ENCODE data around the gene STIM2.

Gene STIM2

DNA sequence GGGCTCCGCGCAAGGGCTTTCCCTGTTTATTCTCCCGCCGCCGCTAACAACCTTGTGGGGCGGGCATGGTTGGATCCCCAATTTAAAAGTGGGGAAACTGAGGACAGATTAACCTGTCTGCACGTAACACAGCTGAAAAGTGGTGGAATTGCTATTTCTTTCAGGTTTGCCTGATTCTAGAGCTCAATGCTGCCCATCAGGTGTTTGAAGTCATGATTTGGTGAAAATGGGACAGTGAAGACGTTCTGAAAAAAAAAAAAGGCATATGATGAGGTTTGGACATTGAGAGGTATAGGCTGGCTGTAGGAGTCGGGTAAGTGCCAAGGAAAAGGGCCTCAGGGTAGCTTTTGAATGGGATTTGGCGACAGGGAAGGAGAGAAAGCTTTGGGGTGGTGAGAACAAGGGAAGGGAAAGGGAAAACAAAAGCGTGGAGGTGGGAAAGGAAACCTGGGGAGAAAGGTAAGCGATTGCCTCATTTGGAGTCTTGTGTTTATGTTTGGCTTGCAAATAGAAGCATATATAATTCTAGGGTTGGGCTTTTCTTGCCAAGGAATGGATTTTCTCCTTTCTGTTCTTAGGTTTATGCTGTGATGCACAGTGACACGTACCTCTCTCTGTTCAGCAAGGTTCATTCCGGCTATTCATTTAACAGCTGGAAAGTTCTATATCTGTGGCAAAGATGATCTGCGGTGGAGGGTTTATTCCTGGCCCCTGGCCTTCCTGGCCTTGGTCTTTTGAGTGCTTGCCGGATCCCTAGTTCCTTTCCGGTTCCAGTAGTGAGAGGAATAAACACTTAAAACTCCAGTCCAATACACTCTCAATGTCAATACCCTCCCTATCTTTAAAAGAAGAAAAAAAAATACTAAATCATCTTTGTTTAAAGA lies 2.4 kb upstream of the STIM2 start:
- Histone ChIP-seq H3K36me3 (0 out of 2 replicates have a peak, but pooled peaks cover 4% of the 10 kb centered on the region), H3K4me3 (ENCODE audit: low read depth, low read length) (peak overlapping the region; percentile 92), H3K27me3 (no peaks in the 10 kb centered on the region), H3K9me3 (no peaks in the 10 kb centered on the region), H3K4me1 (0 out of 2 replicates have a peak, but pooled peaks cover 3% of the 10 kb centered on the region)
- DNase-seq: no peak
- TF ChIP-seq, protein P1, sequence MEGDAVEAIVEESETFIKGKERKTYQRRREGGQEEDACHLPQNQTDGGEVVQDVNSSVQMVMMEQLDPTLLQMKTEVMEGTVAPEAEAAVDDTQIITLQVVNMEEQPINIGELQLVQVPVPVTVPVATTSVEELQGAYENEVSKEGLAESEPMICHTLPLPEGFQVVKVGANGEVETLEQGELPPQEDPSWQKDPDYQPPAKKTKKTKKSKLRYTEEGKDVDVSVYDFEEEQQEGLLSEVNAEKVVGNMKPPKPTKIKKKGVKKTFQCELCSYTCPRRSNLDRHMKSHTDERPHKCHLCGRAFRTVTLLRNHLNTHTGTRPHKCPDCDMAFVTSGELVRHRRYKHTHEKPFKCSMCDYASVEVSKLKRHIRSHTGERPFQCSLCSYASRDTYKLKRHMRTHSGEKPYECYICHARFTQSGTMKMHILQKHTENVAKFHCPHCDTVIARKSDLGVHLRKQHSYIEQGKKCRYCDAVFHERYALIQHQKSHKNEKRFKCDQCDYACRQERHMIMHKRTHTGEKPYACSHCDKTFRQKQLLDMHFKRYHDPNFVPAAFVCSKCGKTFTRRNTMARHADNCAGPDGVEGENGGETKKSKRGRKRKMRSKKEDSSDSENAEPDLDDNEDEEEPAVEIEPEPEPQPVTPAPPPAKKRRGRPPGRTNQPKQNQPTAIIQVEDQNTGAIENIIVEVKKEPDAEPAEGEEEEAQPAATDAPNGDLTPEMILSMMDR (IDR thresholded peaks at IDR 0.05; ENCODE audit: low read depth, low read length): no peak

- H3K4me3 ChIP-seq (ENCODE audit: low read depth, low read length): peak overlapping the region; percentile 92
- 0 out of 2 replicates have a peak, but pooled peaks cover 3% of the 10 kb centered on the region for H3K4me1 ChIP-seq
Observed at GRCh38 chr4:26858947-26859401, 1.7 kb upstream of the STIM2 start.

DNA sequence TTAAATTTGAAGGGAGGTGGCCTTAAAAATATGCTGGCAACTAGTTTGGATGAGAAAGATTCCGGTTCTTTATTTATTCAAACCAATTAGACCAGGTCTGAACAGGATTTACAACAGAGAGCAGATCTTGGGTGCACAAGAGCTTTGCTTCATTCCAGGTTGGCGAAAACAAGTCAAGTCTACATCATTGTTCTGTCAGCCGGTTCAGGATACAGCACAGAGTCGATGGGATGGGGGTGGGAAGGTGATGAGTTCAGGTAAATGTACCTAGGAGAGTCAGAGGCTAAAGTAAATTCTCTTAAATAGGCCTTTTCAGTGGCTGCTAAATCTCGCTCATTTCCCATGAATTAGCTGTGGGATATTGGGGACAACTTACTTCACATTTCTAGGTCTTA lies 882 bp upstream of the STIM2 start:
- Histone ChIP-seq H3K4me3 (ENCODE audit: low read depth, low read length) (peak overlapping the region; percentile 48), H3K27me3 (no peaks in the 10 kb centered on the region), H3K9me3 (no peaks in the 10 kb centered on the region), H3K36me3 (0 out of 2 replicates have a peak, but pooled peaks cover 4% of the 10 kb centered on the region), H3K4me1 (0 out of 2 replicates have a peak, but pooled peaks cover 3% of the 10 kb centered on the region)
- no peak for DNase-seq
- TF ChIP-seq, protein P1 (IDR thresholded peaks at IDR 0.05; ENCODE audit: low read depth, low read length): no peak

More at GRCh38 chr4:26858947-26859401, 1.7 kb upstream of the STIM2 start:
- Histone ChIP-seq H3K27me3 (no peaks in the 10 kb centered on the region), H3K36me3 (0 out of 2 replicates have a peak, but pooled peaks cover 4% of the 10 kb centered on the region), H3K9me3 (no peaks in the 10 kb centered on the region)
- TF ChIP-seq, protein P1 (IDR thresholded peaks at IDR 0.05; ENCODE audit: low read depth, low read length): no peak
- DNase-seq: no peak

DNA sequence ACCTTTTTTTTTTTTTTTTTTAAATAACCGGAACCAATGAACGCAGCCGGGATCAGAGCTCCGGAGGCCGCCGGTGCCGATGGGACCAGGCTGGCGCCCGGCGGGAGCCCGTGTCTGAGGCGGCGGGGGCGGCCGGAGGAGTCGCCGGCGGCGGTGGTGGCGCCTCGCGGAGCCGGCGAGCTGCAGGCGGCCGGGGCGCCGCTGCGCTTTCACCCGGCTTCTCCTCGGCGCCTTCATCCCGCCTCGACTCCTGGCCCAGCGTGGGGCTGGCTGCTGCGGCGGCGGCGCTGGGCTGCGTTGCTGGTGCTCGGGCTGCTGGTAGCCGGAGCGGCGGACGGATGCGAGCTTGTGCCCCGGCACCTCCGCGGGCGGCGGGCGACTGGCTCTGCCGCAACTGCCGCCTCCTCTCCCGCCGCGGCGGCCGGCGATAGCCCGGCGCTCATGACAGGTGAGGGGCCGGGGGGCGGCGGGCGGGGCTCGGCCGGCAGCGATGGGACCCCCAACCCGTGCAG lies 337 bp downstream of the STIM2 start:
- DNase-seq: peak; percentile 73
- no peaks in the 10 kb centered on the region for H3K27me3 ChIP-seq
- H3K4me3 ChIP-seq (ENCODE audit: low read depth, low read length): peak overlapping the region; percentile 81
- H3K36me3 ChIP-seq: 0 out of 2 replicates have a peak, but pooled peaks cover 4% of the 10 kb centered on the region
- H3K4me1 ChIP-seq: 0 out of 2 replicates have a peak, but pooled peaks cover 3% of the 10 kb centered on the region
- TF ChIP-seq, protein P1 (IDR thresholded peaks at IDR 0.05; ENCODE audit: low read depth, low read length): no peak
- H3K9me3 ChIP-seq: no peaks in the 10 kb centered on the region

- TF ChIP-seq, protein P1 (IDR thresholded peaks at IDR 0.05; ENCODE audit: low read depth, low read length): no peak
- DNase-seq: peak; percentile 70
Observed at GRCh38 chr4:26861434-26862186, 969 bp downstream of the STIM2 start.

More at GRCh38 chr4:26861434-26862186, 969 bp downstream of the STIM2 start:
- no peaks in the 10 kb centered on the region for H3K27me3 ChIP-seq
- H3K4me1 ChIP-seq: 0 out of 2 replicates have a peak, but pooled peaks cover 3% of the 10 kb centered on the region
- no peaks in the 10 kb centered on the region for H3K9me3 ChIP-seq
- 0 out of 2 replicates have a peak, but pooled peaks cover 4% of the 10 kb centered on the region for H3K36me3 ChIP-seq
- peak overlapping the region; percentile 81 for H3K4me3 ChIP-seq (ENCODE audit: low read depth, low read length)

Data from BE2C (cell line).